ENCODE data around the gene PDP2.
"Not testable (repeated sequence)": the region's sequence is repeated elsewhere in the genome, so short reads cannot be mapped to it uniquely, and the experiment has no call there.

PDP2 gene

DNA sequence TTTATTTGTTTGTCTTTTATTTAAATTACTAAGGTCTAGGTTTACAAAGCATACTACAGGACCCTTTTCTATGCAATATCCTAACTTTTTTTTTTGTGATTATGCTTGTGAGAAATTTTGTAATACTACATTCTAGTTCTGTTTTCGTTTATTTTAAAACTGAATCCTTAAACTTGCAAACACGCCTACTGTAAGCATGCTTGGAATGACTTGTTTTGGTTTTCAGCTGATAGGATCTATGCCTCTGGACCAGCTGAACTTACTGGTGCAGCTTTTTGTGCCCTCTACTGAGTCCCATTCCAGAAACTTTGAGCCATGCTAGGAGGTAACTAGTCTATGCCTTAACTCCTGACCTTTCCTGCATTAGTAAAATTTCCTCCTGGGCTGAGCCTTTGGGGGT is 6.0 kb downstream of the PDP2 start:
- DNase-seq (ENCODE audit: low spot score): no peak

DNA sequence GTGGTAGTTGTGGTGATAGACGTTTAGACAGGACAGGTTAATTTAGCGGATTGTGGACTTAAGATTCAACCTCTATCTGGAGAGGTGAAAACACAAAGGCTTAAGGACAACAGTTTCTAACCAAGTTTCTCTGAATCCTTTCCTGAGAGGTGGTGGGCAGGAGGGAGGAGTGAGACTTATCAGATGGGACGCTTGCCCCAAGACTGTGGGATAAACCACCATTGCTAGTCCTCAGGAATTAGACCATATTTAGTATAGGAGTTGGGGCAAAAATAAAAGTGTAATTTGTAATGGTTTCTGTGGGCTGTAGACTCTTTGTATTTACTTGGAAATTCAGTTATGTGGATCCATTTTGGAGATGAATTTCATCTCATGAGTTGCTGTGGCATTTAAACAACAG is 6.6 kb downstream of the PDP2 start:
- no peak for DNase-seq (ENCODE audit: low spot score)

DNA sequence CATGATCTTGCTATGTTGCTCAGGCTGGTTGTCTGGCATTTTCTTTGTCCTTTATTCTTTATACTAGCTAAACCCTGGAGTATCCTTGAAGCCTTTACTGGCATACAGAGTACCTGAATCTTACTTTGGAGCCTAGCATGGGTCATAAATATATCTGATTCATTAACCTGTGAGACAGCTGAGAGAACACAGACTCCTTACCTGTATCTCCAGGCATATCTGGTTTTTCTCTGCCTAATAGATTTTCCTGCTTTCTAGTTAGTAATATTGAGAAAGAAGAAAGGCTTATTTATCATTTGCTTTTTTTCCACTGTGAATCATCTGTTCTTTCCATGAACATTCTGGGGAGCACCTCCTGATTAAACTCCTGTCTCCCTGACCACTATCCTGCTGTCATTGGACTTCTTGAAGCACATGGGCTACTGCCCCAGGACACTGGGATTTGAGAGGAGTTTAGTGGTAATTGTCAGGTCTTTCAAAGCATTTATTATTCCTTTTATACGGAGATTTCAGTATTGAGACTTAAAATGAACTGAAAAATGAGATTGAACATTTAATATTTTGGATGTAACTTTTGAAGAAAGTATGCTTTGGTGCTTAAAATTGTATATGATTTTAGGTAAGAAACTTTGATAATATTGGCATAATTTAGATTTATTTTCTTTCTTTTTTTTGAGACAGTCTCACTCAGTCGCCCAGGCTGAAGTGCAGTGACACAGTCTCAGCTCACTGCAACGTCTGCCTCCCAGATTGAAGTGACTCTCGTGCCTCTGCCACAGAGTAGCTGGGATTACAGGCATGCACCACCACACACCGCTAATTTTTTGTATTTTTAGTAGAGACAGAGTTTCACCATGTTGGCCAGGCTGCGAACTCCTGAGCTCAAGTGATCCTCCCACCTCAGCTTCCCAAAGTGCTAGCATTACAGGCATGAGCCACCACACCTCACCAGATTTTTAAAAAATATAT is 8.6 kb downstream of the PDP2 start:
- DNase-seq (ENCODE audit: low spot score): no peak

- DNase-seq (ENCODE audit: low spot score): no peak
Observed at GRCh38 chr16:66889622-66890021, 9.3 kb downstream of the PDP2 start.

DNA sequence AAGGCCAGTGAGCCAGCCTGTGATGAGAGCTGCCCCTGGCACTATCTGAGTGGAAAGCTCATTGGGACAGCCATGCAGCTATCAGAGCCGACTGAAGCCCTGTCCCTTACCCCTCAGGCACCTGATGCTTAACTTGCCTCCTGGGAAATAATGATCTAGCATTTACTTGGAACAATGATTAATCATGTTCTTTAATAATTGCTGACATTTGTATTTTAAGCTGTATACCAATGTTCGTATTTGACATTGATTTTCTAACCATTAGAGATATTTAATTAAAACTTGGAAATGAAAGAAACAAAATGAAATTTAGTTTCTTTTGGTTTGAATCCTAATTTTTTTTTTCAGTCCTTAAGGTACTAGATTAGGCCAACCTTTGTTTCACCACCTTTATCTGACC is 10.5 kb downstream of the PDP2 start:
- no peak for DNase-seq (ENCODE audit: low spot score)

- no peak for DNase-seq (ENCODE audit: low spot score)
Observed at GRCh38 chr16:66891360-66891759, 11.0 kb downstream of the PDP2 start.

GRCh38 chr16:66891797-66892196 is 11.5 kb downstream of the PDP2 start:
- no peak for DNase-seq (ENCODE audit: low spot score)

DNA sequence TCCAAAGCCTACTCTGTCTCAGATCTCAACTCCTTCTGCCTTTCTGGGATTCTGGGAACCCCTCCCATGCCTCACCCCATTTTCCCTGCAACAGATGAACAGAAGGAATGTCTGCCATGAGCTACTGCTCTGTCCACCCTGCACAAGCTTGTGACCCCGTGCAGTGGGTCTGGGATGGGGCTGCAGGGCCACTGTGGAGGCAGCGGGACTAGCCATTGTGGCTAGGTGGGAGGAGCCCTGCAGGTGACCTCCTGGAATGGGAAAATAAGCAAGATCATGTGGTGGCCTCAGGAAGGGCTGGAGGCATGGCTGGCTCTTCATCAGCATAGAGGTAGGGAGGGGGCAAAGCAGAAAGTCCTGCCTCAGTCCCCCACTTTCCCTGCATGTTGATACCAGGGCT is 13.7 kb downstream of the PDP2 start:
- no peak for DNase-seq (ENCODE audit: low spot score)

GRCh38 chr16:66894948-66895688 is 14.8 kb downstream of the PDP2 start:
- DNase-seq (ENCODE audit: low spot score): peak; percentile 67

- no peak for DNase-seq (ENCODE audit: low spot score)
Observed at GRCh38 chr16:66895689-66895979, 15.3 kb downstream of the PDP2 start.

DNA sequence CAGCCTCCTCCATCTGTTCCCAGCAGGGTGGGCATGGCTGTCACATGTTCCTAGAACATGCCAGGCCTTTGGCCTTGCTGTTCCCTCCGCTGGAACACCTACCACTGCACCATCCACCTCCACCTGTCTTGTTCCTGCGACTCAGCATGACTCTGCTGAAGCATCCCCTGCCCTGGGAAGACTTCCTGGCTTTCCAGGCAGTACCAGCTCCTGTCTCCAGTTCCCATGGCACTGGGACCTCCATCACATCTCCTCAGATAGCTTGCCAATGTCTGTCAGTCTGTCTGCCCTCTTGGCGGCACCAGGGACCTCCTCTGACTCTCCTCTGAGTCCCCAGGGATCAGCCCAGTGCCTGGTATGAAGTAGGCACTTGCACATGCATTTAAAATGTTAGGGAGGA is 15.7 kb downstream of the PDP2 start:
- no peak for DNase-seq (ENCODE audit: low spot score)

GRCh38 chr16:66896682-66897081 is 16.4 kb downstream of the PDP2 start:
- DNase-seq (ENCODE audit: low spot score): not testable (repeated sequence)

DNA sequence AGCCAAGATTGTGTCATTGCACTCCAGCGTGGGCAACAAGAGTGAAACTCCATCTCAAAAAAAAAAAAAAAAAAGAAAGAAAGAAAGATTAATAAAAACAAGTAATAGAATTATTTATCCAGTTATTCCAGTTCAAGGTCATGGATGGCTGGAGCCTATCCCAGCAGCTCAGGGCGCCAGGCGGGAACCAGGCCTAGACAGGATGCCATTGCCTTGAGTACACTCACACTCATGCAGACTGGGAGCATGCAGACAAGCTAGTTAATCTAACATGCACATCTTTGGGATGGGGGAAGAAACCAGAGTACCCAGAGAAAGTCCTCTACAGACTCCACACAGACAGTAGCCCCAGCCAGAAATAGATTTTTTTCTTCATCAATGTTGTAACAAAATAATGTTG is 17.9 kb downstream of the PDP2 start:
- DNase-seq (ENCODE audit: low spot score): peak; percentile 10

DNA sequence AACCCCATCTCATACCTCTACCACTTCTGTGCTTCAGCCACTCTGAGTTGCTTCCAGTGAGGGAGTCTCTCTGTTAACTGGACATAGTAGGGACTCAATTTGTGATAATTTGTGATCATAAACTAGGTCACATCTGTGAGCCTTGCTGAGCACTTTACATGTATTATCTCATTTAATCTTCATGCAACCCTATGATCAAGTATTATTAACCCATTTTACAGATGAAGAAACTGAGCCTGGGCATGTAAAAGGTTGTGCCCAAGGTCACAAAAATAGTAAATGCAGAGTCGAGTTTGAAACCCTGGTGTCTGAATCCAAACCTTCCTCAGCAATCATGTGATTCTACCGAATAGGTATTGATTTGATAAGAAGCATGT is 18.6 kb downstream of the PDP2 start:
- DNase-seq (ENCODE audit: low spot score): no peak

- DNase-seq (ENCODE audit: low spot score): peak; percentile 6
Observed at GRCh38 chr16:66899310-66899944, 19.1 kb downstream of the PDP2 start.

GRCh38 chr16:66899945-66900710 is 19.8 kb downstream of the PDP2 start:
- DNase-seq (ENCODE audit: low spot score): peak; percentile 57

DNA sequence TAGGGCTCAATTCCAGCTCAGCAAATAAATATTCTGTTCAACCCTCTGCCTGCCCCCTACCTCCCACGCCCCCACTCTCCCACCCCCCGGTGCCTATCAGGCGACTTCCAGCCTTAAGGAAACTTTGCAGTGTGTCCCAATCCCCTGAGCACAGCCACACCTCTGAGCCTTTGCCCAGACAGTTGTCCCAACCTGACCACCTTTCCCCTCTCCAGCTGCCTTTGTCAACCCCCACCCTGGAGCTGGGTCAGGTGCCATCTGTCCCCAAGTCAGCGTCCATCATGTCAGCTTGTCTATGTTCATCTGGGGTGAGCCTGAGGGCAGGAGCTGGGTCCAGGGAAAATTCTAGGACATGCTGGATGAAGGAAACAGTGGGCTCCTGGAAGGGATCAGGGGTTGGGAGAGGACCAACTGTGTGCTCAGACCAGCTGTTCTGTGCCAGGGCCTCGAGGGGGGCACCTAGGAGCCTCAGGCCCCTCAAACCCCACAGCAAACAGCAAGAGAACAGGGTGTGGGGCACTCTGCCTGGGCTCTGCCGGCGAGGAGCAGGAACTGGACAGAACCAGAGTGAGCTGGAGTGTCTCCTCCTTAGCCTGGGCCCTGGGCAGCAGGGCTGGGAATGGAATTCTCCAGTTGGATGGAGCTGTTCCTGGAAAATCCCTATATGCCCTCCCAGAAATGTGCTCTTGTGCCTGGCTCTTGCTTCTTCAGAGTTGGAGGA is 20.6 kb downstream of the PDP2 start:
- DNase-seq (ENCODE audit: low spot score): peak; percentile 4

- DNase-seq (ENCODE audit: low spot score): no peak
Observed at GRCh38 chr16:66901626-66902025, 21.3 kb downstream of the PDP2 start.

DNA sequence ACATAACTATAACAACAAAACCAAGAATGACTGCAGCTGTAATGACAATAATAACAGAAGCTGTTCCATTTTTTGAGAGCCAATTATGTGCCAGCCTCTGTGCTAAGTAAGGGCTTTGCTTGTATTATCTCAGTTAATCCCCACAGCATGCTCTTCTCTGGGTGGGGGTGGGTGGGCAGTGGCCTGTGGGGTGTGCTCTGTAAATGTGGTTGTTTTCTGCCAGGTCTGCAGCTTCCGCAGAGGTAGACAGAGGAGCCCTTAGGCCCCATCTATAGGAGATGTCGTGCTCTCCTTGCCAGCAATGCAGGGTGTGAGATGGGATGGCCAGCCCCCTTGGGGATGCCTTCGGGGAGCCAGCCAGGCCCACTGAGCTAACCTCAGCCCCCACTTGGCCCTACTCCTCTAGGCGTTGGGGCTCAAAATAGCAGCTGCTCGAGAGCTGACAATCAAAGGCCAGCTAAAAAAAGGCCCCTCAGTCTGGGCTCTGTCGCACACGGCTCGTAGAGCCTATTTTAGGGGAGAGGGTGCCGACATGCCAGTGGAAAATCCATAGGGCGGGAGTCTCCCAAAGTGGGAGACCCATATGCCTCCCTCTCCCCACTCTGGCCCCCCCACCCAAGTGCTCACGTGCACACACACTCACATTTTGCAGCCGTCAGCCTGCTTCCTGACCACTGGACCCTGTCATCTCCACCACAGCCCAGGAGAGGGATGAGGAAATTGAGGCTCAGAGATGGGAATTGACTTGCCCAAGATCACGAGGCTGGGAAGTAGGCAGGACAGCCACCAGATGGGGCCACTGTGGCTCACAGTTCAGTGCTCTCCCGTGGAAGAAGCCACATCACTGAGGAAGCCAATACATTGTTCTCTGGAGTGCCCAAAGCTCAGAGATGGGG is 22.6 kb downstream of the PDP2 start:
- DNase-seq (ENCODE audit: low spot score): no peak

Data from iPS-NIHi11 (cell line).